NCI-H1417 treated with DMSO at 0.1 percent for 48 hours (cell line): ENCODE results near the gene PARD6A.

Experiments used
- DNase-seq: peaks from one replicate; lab custom pipeline; 2025; lab: John Stamatoyannopoulos, UW

Gene PARD6A

GRCh38 chr16:67666559-67667452, 6.0 kb downstream of the PARD6A start, which contains the start of the genes C16orf86 and ENKD1:
Gene C16orf86, plus strand, starts transcription at chr16:67666814. Its CDS starts 157 bp downstream, at chr16:67666971.
Gene ENKD1, minus strand, starts transcription at chr16:67666750. Its CDS starts 308 bp downstream, at chr16:67666442.
- DNase-seq: no peak

GRCh38 chr16:67667453-67667816, 6.7 kb downstream of the PARD6A start:
- DNase-seq: no peak

GRCh38 chr16:67667817-67668494, 7.2 kb downstream of the PARD6A start:
- DNase-seq: no peak

GRCh38 chr16:67668495-67669157, 7.9 kb downstream of the PARD6A start:
- no peak for DNase-seq

- no peak for DNase-seq
Observed at GRCh38 chr16:67669499-67670101, 8.8 kb downstream of the PARD6A start.

- no peak for DNase-seq
Observed at GRCh38 chr16:67672306-67672705, 11.5 kb downstream of the PARD6A start.

GRCh38 chr16:67672739-67673662, 12.2 kb downstream of the PARD6A start:
- DNase-seq: no peak

GRCh38 chr16:67673712-67674580, 13.2 kb downstream of the PARD6A start:
- no peak for DNase-seq

GRCh38 chr16:67674851-67675578, 14.3 kb downstream of the PARD6A start:
- no peak for DNase-seq

- no peak for DNase-seq
Observed at GRCh38 chr16:67675579-67675935, 14.8 kb downstream of the PARD6A start.

GRCh38 chr16:67675999-67676398, 15.2 kb downstream of the PARD6A start:
- DNase-seq: no peak

GRCh38 chr16:67676516-67676915, 15.8 kb downstream of the PARD6A start:
- DNase-seq: no peak

- no peak for DNase-seq
Observed at GRCh38 chr16:67676939-67677338, 16.2 kb downstream of the PARD6A start.

- DNase-seq: no peak
Observed at GRCh38 chr16:67677712-67678111, 17.0 kb downstream of the PARD6A start.

- no peak for DNase-seq
Observed at GRCh38 chr16:67678354-67679023, 17.7 kb downstream of the PARD6A start.

- no peak for DNase-seq
Observed at GRCh38 chr16:67679935-67680897, 19.5 kb downstream of the PARD6A start.

GRCh38 chr16:67683767-67684166, 23.0 kb downstream of the PARD6A start:
- no peak for DNase-seq
